ENCODE results near the gene URI1. TPM values are rescaled to one million over a fixed set of nuclear protein-coding genes. Genes with fewer than 3 reads are reported as not detected.
"Not testable (repeated sequence)": the region's sequence is repeated elsewhere in the genome, so short reads cannot be mapped to it uniquely, and the experiment has no call there.

URI1 gene
- total RNA-seq, 1 donor from 2014 or later: 46.0 TPM

DNA sequence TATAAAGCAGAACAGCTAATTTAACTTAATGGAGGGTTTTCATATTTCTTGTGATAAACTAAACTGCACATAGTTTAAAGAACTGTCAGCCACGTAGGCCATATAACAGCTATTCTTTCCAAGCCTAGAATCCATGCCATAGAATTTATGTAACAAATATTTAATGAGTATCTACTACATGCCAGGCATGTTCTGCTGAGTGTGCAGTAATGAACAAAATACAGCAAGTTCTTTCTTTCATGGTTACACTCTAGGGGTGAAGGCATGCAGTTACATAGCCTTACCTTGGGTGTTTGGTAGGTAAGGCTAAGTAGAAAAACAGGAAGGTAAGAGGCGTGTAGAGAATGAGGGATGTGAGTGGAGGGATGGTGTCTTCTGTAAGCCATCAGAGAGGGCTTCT, 4.6 kb downstream of the URI1 start:
- Histone ChIP-seq H3K27me3 (ENCODE audit: low read depth) (no peaks in the 10 kb centered on the region), H3K27ac (no peak overlapping the region), H3K4me1 (peaks cover 29% of the 10 kb centered on the region), H3K4me3 (no peak overlapping the region), H3K9me3 (no peaks in the 10 kb centered on the region), H3K36me3 (no peaks in the 10 kb centered on the region)
- DNase-seq (no peak), ATAC-seq (no peak)
- intact Hi-C loops (cut with DNase I): no loop called here
- TF ChIP-seq, protein P1, sequence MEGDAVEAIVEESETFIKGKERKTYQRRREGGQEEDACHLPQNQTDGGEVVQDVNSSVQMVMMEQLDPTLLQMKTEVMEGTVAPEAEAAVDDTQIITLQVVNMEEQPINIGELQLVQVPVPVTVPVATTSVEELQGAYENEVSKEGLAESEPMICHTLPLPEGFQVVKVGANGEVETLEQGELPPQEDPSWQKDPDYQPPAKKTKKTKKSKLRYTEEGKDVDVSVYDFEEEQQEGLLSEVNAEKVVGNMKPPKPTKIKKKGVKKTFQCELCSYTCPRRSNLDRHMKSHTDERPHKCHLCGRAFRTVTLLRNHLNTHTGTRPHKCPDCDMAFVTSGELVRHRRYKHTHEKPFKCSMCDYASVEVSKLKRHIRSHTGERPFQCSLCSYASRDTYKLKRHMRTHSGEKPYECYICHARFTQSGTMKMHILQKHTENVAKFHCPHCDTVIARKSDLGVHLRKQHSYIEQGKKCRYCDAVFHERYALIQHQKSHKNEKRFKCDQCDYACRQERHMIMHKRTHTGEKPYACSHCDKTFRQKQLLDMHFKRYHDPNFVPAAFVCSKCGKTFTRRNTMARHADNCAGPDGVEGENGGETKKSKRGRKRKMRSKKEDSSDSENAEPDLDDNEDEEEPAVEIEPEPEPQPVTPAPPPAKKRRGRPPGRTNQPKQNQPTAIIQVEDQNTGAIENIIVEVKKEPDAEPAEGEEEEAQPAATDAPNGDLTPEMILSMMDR (IDR thresholded peaks at IDR 0.05): no peak

DNA sequence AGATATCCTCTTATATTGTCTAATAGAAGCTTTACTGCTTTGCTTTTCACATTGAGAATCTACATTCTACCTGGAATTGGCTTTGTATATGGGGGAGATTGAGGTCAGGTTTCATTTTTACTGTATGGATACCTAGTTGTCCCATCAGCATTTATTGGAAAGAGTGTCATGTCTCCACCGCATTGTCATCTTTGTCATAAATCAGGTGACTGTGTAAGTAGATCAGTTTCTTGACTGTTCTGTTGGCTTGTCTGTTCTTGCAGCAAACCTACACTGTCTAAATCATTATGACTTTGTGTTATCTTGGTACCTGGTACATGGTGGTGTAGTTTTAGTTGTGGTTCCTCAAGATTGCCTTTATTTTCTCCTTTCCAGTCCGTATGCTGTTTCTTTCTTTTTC, 5.8 kb downstream of the URI1 start:
- intact Hi-C loops (cut with DNase I): no loop called here
- TF ChIP-seq, protein P1 (IDR thresholded peaks at IDR 0.05): no peak
- Histone ChIP-seq H3K36me3 (no peaks in the 10 kb centered on the region), H3K27me3 (ENCODE audit: low read depth) (no peaks in the 10 kb centered on the region), H3K4me3 (no peak overlapping the region), H3K27ac (no peak overlapping the region), H3K9me3 (no peaks in the 10 kb centered on the region), H3K4me1 (peaks cover 26% of the 10 kb centered on the region)
- DNase-seq (no peak), ATAC-seq (no peak)

DNA sequence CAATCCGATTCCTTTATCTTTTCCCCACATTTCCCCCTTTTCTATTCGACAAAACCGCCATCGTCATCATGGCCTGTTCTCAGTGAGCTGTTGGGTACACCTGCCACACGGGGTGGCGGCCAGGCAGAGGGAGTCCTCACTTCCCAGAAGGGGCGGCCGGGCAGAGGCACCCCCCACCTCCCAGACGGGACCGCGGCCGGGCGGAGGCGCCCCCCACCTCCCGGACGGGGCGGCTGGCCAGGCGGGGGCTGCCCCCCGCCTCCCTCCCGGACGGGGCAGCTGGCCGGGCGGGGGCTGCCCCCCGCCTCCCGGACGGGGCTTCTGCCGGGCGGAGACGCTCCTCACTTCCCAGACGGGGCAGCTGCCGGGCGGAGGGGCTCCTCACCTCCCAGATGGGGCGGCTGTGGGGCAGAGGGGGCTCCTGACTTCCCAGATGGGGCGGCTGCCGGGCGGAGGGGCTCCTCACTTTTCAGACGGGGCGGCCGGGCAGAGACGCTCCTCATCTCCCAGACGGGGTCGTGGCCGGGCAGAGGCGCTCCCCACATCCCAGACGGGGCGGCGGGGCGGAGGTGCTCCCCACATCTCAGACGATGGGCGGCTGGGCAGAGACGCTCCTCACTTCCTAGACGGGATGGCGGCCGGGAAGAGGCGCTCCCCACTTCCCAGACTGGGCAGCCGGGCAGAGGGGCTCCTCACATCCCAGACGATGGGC, 6.9 kb downstream of the URI1 start:
- H3K36me3 ChIP-seq; H3K4me3 ChIP-seq; H3K9me3 ChIP-seq; ATAC-seq; H3K27ac ChIP-seq; H3K27me3 ChIP-seq (ENCODE audit: low read depth); intact Hi-C loops (cut with DNase I); DNase-seq: not testable (repeated sequence)
- H3K4me1 ChIP-seq: peaks cover 16% of the 10 kb centered on the region

DNA sequence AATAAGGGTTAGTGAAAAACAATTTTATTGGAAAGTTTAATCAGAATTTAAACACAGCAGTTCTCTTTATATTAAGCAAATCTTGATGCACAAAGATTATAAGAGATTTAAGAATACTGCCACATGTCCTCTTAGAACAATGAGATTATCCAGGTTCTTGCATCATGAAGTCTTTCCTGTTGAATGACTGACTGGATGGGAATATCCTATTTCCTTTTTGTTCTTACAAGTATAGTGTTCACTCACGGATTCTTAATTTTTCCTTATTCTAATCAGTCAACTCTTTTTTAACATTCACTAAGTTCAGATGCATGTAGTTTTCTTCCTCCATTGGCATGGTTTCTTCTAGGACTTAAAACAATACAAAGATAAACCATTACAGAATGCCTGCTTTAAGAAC, 10.1 kb downstream of the URI1 start:
- no peaks in the 10 kb centered on the region for H3K36me3 ChIP-seq
- ATAC-seq (no peak), DNase-seq (no peak)
- intact Hi-C loops (cut with DNase I): no loop called here
- H3K27me3 ChIP-seq (ENCODE audit: low read depth): no peaks in the 10 kb centered on the region
- H3K4me3 ChIP-seq: no peak overlapping the region
- no peaks in the 10 kb centered on the region for H3K4me1 ChIP-seq
- no peaks in the 10 kb centered on the region for H3K9me3 ChIP-seq
- H3K27ac ChIP-seq: no peak overlapping the region
- TF ChIP-seq, protein P1 (IDR thresholded peaks at IDR 0.05): no peak

DNA sequence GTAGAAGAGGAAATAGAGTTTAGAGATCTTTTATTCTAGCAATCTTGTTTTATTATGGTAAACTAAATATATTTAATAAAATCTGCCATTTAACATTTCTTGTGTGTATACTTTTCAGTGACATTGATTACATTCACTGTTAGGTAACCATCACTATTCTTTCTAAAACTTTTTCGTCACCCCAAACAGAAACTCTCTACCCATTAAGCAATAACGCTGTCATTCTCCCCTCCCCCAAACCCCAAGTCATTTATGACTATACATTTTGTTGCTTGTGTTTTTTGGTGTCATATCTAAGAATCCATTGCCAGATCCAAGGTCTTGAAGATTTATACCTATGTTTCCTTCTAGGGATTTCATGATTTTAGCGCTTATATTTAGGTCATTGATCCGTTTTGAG, 10.6 kb downstream of the URI1 start:
- no peaks in the 10 kb centered on the region for H3K4me1 ChIP-seq
- no peaks in the 10 kb centered on the region for H3K27me3 ChIP-seq (ENCODE audit: low read depth)
- no peak overlapping the region for H3K27ac ChIP-seq
- ATAC-seq (no peak), DNase-seq (no peak)
- TF ChIP-seq, protein P1 (IDR thresholded peaks at IDR 0.05): no peak
- no peak overlapping the region for H3K4me3 ChIP-seq
- H3K9me3 ChIP-seq: no peaks in the 10 kb centered on the region
- intact Hi-C loops (cut with DNase I): no loop called here
- H3K36me3 ChIP-seq: no peaks in the 10 kb centered on the region

DNA sequence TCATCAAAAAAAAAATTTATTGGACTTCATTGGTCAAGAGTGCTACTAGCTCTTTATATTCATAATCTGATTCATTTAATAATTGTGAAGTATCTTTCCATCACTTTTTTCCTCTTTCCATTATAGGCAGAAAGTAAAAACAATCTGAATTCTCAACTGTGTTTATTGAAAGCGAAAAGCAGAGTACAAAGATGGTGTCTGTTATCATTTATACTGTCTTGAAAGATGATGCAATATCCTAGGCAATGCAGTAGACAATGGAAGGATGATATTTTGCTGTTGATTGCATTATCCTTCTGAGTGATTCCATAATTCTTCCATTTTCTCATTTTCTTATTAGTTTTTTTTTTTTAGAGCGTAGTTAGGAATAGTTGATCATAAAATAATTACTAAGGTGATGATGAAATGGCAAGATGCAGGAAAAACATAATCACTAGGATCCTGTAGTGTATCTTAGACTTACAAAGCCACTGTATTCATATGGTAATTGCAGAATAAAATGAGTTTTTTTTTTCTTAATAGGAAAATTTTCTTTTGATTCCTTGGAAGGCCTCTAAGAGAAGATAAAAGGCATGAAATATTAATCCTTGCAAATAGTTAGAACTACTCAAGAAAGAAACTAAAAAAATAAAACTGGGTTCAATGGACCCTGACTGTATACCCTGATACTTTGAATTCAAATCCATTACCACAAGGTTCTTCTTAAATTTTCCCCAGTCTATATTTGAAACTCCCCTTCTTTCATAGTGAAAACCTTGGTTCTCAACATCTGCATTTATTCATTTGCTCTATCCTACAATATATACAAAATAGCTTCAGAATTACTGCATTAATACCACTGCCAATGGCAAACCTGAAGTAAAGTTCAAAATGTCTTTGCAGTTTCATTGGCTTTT, 11.6 kb downstream of the URI1 start:
- TF ChIP-seq, protein P1 (IDR thresholded peaks at IDR 0.05): no peak
- DNase-seq: no peak
- no peaks in the 10 kb centered on the region for H3K4me1 ChIP-seq
- H3K36me3 ChIP-seq: no peaks in the 10 kb centered on the region
- no peaks in the 10 kb centered on the region for H3K9me3 ChIP-seq
- intact Hi-C loops (cut with DNase I): no loop called here
- H3K4me3 ChIP-seq: no peak overlapping the region
- no peak overlapping the region for H3K27ac ChIP-seq
- H3K27me3 ChIP-seq (ENCODE audit: low read depth): no peaks in the 10 kb centered on the region
- no peak for ATAC-seq
